ENCODE measurements around the gene EXD3. TPM values are rescaled to one million over a fixed set of nuclear protein-coding genes. Genes with fewer than 3 reads are reported as not detected.

The EXD3 gene
- polyA plus RNA-seq, 3 donors, result 8.7 to 9.2 (median 8.9) TPM

DNA sequence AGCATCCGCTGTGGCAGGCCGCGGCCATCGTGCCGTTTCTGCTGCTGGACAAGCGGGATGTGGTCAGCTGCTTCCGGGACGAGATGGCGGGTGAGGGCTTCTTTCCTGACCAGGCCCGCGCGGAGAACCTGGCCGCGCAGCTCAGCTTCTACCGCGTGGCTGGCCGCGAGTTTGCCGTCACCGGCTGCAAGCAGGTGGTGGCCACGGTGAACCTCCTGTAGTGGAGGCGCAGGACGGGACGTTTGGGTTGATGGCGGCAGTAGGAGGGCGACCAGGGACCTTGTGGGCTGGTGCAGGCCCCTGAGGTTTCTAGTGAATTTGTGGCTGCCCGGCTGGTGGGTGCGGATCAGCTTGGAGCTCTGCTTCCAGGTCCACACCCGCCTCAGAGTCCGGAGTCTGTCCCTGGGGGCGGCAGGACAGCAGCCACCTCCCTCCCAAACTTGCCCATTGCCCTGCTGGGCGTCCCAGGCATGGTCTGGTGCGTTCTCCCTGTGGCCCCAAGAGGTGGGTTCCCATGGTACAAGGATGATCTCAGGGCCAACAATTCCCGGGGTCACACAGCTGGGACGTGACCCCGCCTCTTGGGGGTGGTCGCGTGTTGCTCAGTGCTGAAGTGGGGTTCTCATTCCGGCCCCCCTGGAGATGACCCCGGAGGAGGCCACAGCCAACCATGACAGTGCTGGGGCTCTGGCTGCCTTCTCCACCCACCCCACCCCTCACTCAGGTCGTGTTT, 143.1 kb downstream of the EXD3 start:
- DNase-seq (ENCODE audit: low read depth in 3 of 3, low spot score in 2 of 3), result no peak

DNA sequence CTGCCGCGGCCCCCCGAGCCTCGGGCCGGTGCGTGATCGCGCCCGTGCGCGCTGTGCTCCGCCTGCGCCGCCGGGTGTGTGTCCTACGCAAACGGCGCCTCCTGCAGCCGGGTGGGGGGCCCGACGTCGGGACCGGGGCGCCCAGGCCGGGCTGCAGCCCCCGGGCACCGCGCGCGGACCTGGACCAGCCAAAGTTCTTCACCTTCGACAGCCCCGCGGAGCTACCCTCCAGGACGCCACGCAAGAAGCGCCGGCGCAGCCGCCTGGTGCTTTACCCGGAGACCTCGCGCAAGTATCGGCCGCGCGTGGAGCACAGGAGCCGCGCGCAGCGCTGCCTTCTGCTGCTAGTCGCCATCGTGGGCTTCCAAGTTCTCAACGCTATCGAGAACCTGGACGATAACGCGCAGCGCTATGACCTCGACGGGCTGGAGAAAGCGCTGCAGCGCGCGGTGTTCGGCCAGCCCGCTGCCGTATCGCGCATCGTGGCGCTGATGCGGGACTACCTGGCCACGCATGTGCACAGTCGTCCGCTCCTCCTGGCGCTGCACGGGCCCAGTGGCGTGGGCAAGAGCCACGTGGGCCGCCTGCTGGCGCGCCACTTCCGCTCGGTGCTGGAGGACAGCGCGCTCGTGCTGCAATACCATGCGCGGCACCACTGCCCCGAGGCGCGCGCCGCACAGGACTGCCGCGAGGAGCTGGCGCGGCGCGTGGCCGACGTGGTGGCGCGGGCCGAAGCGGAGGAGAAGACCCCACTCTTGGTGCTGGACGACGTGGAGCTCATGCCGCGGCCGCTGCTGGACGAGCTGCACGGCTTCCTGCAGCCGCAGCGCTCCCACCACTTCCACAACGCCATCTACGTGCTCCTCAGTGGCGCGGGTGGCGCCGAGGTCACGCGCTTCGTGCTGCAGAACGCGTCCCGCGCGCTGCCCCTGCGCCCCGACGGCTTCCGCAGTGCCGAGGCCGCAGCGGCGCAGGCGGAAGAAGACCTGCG, 143.9 kb downstream of the EXD3 start:
- no peak for DNase-seq (ENCODE audit: low read depth in 3 of 3, low spot score in 2 of 3)

DNA sequence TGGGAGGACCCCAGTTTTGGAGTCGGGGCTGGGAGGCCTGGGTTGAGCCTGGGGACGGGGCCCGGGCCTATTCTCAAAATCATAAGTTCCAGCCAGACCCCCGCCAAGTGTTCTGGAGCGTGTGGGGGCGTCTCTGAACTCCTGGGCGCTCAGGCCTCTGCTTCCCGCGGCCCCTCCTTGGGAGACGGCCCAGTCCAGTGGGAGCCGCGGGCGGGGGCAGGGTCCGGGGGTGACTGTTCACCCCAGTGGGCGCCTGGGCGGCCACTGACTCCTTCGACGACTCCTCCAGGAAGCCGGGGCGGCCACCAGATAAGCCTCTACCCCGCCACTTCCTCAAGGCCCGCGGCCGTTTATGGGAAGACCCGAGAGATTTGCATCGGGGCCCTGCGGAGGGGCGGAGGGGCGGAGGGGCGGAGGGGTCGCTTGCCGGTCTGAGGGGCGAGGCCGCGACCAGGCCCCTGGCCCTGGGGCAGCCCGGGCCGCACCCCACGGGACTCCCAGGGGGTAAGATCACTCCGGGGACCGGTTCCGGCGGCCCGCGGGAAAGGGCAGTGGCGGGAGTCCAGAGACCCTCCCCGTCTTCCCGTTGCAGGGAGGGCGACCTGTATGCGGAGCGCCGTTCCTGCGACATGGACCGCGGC, 144.8 kb downstream of the EXD3 start:
- DNase-seq (ENCODE audit: low read depth in 3 of 3, low spot score in 2 of 3), result no peak

DNA sequence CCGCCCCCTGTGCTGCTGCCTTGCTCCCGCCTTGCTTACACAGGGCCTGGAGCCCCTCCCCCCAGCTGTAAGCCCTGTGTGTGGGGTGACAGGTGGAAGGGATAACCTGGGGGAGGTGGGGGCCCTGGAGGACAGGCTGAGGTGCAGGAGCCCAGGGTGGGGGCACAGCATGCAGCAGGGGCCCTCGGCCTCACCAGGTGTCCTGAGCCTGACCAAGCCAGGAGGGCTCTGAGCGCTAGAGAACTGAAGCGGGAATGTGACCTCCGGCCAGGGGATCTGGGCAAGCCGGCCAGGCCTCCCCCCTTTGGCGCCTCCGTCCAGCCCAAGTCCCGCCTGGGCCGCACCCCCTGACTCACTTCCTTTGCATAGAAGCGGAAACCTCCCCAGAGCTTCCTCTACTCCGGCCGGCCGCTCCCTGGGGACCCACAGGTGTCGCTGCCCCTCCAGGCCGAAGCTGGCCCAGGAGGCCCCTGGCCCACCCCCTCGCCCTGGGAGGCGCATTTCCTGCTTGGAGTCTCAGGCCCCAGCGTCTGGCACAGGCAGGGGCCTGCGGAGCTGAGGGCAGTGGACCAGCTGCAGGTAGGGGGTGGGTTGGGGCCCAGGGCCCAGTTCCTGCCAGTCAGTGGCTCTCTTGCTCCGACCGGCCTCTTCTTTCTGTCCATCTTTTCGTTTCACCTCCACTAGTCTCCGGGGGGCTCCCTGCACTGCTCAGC, 145.5 kb downstream of the EXD3 start, which contains the start of gene TOR4A:
TSS of gene TOR4A (plus strand) at position 398 of the 713 bp plus-strand sequence. CDS start 964 bp downstream, outside the sequence.
- DNase-seq (ENCODE audit: low read depth in 3 of 3, low spot score in 2 of 3), result no peak

DNA sequence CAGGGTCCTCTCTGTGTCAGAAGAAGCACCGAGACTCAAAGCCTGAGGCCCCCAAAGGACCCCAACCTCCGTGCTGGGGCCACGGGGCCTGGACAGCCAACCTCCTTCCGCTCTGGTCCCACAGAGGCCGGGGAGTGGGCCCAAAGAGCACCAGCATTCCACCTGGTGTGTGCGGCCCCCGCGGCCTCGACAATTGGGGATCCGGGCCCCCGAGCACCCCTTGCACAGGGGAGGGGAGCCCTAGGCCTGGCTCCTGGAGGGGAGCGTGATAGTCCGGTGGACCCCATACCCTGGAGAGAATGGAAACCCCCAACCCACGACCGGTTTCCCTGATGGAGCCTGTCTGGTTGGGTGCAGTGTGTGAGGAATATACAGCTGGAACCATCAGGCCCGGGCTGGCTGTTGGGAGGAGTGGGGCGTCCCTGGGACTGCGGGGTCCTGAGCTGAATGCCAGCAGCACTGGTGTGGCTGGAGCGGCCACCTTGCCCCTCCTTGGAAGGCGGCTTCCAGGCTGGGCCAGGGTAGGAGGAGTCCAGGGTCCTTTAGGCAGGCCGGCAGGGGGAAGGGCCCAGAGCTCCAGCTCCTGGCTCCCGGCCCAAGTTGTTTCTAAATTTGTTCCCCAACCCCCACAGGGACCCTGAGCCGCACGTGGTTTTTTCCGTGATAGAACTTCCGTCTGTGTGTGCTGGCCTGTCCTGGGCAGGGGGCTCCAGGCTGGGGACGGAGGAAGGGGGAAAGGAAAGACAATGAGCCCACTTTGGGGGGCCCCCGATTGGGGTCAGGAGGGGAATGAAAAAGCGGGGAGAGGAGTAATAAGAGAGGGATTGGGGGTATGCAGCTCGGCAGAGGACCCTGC, 146.3 kb downstream of the EXD3 start:
- no peak for DNase-seq (ENCODE audit: low read depth in 3 of 3, low spot score in 2 of 3)

DNA sequence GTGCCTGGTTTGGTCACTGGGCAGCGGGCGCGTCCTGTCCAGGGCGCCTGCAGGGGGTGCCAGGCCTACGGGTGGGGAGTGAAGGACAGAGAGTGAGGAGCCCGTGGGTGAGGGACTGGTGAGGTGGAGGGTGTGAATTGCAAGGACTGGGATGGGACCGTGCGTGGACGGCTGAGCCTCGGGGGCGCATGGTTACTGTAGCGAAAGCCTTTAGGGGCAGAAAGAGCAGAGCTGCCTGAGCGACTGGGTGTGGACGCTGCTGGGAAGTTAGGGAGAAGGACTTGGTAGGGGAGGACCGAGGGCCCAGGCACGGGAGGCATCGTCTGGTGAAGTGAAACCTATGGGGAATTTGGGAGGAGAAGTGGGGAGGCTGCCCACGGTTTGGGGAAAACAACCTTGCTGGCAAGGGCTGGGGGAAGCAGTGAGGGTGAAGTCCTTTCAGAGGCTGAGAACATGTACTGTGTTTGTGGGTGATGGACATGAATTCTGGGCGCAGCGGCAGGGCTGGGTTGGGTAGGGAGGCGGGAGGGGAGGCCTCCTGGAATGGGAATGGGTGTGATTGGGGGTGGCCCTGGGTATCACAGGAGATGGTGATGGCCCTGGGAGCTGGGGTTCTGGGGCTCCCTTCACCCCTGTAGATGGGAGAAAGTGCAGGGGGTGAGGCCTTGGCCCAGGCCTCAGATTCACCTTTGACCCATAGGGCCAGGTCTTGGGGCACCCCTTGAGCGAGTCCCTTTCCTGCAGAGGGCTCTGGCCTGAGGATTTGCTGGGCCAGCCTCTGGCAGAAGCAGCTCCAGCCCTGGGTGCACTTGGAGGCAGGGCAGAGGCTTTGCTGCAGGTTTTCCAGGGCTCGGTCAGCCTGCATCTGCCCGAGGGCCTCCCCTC, 147.1 kb downstream of the EXD3 start:
- no peak for DNase-seq (ENCODE audit: low read depth in 3 of 3, low spot score in 2 of 3)

DNA sequence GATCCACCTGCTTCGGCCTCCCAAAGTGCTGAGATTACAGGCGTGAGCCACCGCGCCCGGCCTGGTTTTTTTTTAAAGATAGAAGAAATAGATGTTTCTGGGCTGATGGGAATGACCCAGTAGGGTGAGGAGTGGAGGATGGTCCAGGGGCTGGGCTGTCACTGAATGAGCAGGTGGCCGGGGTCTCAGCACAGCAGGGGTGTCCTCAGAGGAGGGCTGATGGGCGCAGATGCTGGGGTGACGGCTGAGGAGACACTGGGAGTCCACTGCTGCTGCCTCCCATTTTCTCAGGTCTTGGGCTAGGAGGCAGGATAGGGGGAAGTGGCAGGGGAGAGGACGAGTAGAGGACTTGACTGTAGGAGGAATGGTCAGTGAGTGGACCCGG, 147.8 kb downstream of the EXD3 start:
- DNase-seq (ENCODE audit: low read depth in 3 of 3, low spot score in 2 of 3), result no peak

DNA sequence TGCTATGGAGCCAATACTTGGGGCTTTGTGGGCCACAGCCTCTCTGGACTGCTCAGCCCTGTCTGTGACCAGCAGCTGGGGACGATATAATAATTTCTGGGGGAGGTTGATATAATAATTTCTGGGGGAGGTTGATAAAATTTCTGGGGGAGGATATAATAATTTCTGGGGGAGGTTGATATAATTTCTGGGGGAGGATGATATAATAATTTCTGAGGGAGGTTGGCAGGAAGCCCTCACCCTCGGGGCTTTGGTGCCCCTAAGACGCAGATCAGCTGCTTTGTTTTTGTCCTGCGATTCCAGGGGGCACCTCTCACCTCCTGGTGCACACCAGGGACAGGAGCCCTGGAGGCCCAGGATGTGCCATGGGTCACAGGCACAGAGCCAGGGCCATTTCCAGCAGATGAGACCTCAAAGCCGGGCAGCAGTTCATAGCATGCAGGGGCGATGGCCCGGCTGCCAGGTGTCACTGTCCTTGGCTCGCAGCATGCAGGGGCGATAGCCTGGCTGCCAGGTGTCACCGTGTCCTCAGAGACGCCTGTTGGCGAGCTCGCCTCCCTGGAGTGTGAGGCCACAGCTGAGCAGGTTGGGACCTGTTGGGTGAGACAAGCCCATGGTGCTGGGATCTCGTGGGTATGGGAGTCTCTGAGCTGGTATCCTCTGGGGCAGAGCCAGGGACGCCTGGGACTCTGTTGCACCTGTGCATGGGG, 149.2 kb downstream of the EXD3 start:
- no peak for DNase-seq (ENCODE audit: low read depth in 3 of 3, low spot score in 2 of 3)

DNA sequence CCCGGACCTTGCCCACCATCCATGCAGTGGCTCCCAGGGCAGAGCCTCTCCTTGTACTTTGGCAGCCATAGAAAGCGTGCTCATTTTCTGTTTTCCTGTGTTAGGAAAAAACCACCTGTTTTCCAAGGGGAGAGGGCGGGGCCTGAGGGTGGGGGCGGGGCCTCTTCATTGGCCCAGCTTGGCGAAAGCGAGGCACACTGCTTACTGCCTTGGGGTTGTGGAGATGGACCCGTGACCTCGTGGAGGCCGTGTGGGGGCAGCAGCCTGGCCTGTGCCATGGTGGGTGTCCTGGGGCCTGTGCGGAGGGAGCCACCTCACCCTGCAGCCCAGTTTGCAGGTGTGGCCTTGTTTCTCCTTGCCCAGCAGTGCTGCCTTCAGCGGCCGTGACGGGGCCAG, 149.9 kb downstream of the EXD3 start:
- no peak for DNase-seq (ENCODE audit: low read depth in 3 of 3, low spot score in 2 of 3)

DNA sequence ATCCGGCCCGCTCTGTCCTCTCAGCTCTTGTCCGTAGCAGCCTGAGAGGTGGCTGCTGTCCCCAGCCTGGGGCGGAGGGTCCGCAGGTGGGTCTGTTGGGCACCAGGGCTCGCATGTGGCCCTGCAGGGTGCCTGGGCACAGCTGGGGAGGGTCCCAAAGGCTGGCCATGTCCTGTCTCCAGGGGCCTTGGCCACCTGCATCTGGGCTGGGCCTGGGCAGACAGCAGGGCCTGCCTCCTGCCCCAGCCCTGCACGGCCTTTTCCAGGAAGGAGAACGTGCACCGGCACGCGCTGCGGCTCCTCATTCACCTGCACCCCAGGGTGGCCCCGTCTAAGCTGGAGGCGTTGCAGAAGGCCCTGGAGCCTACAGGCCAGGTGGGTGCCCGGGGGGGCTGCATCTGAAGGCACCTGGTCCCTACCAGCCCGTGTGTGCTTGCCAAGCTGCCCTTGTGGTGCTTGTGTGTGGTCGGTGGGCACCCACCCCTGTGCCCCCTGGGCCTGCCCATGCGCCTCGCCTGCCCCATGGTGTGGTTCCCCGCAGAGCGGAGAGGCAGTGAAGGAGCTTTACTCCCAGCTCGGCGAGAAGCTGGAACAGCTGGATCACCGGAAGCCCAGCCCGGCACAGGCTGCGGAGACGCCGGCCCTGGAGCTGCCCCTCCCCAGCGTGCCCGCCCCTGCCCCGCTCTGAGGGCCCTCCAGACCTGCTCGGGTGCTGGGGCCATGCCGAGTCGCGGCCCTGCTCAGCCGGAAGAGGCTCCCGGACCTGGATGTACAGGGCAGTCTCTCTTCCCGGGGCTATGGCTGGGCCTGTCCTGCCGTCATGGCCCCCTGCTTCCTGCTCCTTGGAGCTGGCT, 150.5 kb downstream of the EXD3 start:
- DNase-seq (ENCODE audit: low read depth in 3 of 3, low spot score in 2 of 3), result no peak

DNA sequence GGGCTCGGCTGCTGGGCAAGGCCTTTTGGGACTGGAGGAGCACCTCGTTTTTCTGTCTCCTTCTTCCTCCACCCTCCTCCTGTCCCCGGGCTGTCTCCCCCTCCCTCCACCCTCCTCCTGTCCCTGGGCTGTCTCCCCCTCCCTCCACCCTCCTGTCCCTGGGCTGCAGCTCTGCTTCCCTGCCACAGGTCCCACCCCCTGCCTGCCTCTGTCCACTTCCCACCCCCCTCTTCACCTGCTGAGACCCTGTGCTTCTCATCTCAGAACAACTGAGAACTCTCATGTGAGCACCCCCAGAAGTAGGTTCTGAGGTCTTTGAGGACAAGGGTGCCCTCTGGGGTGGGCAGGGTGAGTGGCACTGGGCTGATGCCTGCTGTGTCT, 151.3 kb downstream of the EXD3 start:
- DNase-seq (ENCODE audit: low read depth in 3 of 3, low spot score in 2 of 3), result no peak

DNA sequence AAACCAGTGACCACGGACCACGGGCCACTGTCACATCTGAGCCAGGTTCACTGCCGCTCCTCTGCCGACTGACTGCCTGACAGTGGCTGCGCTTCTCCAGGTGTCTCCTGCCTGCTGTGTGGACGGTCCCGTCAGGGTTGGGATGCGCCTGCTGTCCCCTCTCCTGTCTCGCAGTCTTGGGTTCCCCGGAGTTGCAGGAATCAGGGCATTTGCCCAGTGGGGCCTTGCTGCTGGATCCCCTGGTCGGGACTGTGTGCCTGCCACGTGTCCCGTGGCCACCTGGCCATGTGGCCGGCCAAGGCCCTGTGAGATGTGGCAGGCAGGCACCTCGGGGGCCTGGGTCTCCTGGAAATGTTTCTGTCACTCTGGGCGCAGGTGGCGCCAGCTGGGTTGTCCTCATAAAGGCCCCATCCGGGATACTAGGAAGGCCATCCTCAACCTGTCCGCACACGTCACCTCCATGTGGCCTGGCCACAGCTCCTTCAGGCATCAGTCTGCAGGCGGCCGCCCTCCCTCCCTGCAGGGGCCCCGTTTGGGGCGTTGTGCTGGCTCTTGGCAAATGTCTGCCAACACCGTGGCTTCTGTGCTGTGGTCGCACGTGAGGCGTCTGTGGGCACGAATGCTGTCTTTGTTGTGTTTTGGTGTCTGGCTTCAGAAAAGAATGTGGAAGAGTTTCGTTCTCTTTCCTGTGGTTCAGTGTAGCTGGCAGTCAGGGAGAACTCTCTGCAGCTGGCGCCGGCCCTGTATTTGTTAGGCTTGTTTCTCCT, 151.8 kb downstream of the EXD3 start:
- DNase-seq (ENCODE audit: low read depth in 3 of 3, low spot score in 2 of 3), result no peak

DNA sequence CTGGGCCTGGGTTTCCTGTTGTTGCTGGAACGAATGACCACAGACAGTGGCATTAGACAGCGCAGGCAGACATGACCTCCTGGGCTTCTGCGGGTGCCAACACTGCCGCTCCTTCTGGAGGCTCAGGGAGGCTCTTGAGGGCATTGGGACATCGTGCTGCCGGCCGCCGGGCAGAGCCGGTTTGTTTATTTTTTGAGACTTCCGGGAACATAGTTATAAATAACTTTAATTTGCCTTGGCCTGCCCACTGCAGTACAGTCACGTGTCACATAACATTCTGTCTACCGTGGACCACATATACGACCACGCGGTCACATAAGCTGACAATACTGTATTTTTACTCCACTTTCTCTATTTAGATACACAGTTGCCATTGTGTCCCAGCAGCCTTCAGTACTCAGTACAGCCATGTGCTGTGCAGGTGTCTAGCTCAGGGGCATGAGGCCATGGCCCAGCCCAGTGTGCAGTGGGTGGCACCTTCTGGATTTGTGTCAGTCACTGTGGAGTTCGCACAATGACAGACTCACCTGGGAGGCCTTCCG, 153.7 kb downstream of the EXD3 start:
- no peak for DNase-seq (ENCODE audit: low read depth in 3 of 3, low spot score in 2 of 3)

DNA sequence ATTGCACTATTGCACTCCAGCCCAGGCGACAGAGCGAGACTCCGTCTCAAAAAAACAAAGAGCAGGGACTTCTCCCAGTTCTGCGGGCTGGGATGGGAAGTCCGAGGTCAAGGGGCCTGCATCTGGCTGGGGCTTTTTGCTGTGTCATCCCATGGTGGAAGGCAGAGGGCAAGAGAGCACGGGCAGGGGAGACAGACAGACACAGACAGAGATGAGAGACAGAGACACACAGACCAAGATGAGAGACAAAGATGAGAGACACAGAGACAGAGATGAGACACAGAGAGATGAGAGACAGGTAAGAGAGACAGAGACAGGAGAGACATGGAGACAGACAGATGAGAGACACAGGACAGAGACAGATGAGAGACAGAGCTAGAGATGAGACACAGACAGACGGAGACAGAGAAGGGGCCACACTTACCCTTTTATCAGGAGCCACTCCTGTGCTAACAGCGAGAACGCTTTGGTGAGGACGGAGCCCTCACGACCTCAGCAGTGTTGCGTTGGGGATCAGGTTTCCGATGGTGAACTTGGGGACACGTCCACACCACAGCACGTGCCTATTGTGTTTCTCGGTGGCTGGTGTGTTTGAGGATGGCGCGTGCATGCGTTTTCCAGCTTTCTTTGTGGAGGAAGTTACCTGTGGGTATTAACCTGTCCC, 154.3 kb downstream of the EXD3 start:
- DNase-seq (ENCODE audit: low read depth in 3 of 3, low spot score in 2 of 3), result no peak

DNA sequence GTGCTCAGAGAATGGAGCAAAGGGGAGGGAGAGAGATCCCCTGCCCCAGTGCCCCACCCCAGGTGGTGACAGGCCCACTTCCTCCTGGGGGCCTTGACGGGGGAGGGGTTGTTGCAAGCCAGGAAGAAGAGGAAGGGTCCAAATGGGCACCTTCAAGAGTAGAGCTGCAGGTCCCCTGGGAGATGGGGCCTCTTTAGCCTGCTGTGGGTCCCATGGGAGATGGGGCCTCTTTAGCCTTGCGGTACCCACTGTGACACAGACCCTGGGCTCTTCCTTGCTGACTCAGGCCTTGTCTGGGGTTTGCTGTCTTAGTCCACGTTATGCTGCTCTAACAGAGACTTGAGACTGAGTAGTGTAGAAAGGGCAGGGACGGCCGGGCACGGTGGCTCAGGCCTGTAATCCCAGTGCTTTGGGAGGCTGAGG, 155.0 kb downstream of the EXD3 start:
- DNase-seq (ENCODE audit: low read depth in 3 of 3, low spot score in 2 of 3), result no peak

Measured in right renal cortex interstitium (tissue), 3 donors.